ENCODE data around the gene CHN1.

The CHN1 gene

DNA sequence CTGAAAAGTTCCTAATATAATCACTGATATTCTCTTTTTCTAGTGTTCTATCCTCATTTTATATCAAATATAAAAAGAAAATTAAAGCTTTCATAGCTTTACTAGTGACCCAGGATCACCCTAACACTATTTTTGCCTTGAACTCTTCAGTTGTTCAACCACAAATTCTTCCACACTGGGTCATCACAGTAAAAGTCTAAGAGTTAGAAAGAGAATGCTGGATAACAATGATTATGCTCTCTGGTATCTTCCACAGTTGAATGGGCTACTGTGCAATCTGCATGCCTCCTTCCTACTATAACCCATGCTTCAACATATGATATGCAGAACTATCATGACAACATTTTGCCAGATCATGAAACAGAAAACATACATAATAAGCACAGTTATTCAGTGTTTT, 32.3 kb downstream of the CHN1 start:
- DNase-seq (ENCODE audit: low read depth in 2 of 2): no peak

- no peak for DNase-seq (ENCODE audit: low read depth in 2 of 2)
Measured at GRCh38 chr2:174971868-174972781, 33.1 kb downstream of the CHN1 start.

DNA sequence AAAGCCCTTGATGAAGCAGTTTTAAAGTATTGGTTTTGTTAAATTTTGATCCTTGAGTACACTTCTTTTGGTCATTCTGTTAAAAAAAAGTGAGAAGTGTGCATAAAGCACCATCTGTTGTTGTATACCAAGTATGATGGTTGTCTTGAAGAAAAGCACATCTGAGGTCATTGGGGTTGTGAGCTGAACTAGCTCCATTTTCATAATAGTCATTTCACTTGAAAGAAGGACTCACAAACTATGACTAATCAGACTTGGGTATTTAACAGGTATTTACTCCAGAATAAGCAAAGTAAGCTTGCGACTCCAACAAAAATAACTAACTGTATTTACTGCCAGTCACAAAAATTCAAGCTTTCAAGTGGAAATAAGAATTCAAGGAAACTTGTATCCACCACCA, 35.1 kb downstream of the CHN1 start:
- DNase-seq (ENCODE audit: low read depth in 2 of 2): no peak

DNA sequence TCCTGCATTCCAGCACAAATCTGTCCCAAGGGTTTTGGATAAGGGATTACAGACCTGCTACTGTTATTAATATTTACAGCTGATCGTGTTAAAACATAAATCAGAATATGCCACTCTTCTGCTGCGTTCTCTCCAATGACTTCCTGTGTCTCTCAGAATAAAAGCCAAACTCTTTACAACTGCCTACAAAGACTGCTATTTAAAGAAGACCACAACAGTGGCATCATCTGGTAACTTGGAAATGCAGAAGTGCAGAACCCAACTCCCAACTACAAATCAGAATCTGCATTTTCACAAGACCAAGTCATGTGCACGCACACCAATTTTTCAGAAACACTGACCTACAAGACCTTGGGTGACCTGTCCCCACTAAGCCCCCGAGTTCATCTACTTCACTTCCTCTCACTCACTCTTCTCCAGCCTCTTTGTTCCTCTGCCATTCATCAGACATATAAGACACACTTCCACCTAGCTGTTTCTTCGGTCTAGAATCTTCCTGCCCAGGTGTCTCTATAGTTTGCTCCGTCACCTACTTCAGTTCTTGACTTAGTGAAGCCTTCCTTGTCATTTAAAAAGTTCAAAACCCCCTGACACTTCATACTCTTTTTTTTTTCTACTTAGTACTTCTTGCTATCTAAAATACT, 36.0 kb downstream of the CHN1 start:
- DNase-seq (ENCODE audit: low read depth in 2 of 2): no peak

GRCh38 chr2:174967691-174968260, 37.4 kb downstream of the CHN1 start:
- DNase-seq (ENCODE audit: low read depth in 2 of 2): no peak

- no peak for DNase-seq (ENCODE audit: low read depth in 2 of 2)
Measured at GRCh38 chr2:174967086-174967485, 38.1 kb downstream of the CHN1 start.

DNA sequence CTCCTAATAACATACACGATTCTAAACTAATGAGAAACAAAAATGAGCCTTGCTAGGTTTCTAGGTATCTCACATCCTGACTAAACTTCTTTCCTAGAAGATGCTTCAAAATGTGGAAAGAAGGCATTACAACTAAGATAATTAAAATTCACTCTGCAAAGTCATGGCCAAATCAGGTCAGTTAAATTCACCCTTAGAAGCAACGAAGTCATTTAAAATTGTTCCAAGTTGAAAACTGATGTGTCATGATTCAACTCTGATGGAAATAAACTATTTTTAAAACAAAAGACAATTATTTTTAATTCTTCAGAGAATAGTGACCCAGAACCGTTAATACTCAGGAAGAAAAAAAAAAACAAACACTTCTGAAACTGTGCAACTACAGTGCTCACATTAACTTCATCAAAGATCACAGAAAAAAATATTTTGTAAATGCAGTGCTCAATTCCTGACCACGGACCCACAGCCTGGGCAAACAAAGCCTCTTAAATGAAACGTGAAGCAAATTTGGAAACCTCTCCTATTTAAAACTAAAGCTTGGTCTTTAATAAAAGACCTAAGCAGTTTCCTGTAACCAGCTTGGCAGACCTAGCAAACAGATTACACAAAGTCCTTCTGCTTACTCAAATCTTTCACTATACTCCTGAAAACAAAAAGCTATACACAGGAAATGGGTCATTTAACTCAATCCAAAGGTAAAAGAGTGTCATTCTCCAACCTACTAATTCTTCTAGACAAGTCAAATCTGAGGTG, 39.0 kb downstream of the CHN1 start:
- DNase-seq (ENCODE audit: low read depth in 2 of 2): no peak

DNA sequence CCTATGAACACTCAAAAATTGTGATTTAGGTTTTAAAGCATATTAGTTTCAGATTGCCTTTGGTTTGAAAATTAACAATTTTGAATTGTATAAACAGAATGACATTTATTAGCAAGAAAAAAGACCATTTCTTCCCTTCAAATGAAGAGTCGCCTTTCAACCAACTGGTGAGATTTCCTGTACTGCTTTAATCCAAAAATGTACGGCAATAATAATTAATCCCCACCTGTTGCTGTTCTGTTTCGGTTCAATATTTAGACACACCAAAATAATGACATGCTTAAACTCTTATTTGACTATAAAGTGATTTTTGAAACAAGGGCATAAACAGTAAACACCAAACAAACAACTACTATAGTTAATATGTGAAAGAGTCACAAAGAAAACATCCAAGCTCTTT, 39.6 kb downstream of the CHN1 start:
- no peak for DNase-seq (ENCODE audit: low read depth in 2 of 2)

DNA sequence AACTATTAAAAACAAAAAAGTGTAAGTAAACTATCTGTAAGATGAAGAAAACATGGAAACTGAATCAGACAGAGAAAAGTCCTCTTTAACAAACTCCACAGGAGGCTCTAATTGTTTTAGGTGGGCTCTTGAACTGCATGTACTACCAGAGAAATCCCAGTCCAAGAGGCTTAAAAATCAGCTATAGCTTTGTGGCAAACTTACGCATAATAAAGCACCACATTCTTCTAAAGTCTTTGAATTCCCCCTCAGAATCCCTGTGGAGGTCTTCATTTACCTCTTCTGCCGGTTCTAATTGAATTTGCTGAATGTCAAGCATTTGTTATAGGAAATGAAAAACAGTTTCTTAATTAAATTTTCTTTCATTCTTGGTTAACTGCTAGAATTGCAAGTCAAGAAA, 40.8 kb downstream of the CHN1 start:
- no peak for DNase-seq (ENCODE audit: low read depth in 2 of 2)

GRCh38 chr2:174963437-174964400, 41.5 kb downstream of the CHN1 start:
- DNase-seq (ENCODE audit: low read depth in 2 of 2): no peak

- DNase-seq (ENCODE audit: low read depth in 2 of 2): no peak
Measured at GRCh38 chr2:174959787-174960186, 45.4 kb downstream of the CHN1 start.

GRCh38 chr2:174957050-174957449, 48.1 kb downstream of the CHN1 start:
- no peak for DNase-seq (ENCODE audit: low read depth in 2 of 2)

GRCh38 chr2:174952607-174953006, 52.6 kb downstream of the CHN1 start:
- no peak for DNase-seq (ENCODE audit: low read depth in 2 of 2)

DNA sequence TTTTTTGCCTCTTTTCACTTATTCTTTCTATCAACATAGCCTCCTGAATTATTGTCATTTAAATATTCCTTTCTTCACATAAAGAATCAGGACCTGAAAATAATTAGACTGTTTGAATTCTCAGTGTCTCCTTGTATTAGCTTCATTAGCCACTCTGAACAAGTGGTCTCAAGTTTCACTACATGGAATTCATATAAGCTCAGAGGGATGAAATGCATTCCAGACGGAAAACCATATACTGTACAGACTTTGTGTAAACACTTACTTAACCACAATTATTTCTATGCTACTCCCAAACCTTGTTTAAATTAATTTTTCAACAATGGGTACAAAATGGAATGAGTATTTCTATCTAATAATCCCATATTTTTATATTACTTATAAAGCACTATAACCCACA, 53.4 kb downstream of the CHN1 start:
- DNase-seq (ENCODE audit: low read depth in 2 of 2): no peak

DNA sequence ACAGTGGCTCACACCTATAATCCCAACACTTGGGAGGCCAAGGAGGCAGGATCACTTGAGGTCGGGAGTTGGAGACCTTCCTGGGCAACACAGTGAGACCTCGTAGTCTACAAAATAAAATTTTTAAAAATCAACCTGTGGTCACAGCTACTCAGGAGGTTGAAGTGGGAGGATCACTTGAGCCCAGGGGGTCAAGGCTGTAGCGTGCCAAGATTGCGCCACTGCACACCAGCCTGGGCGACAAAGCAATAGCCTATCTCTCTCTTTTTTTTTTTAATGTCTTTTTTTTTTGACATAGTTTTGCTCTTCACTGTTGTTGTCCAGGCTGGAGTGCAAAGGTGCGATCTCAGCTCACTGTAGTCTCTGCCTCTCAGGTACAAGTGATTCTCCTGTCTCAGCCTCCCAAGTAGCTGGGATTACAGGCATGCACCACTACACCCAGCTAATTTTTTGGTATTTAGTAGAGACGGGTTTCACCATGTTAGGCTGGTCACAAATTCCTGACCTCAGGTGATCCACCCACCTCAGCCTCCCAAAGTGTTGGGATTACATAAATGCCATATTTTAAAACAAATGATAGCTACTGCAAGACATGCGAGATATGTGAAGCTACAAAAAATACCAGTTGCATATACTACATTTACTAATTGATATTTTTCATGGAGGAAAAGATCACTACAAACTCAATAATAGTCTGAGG, 55.0 kb downstream of the CHN1 start:
- DNase-seq (ENCODE audit: low read depth in 2 of 2): no peak

- DNase-seq (ENCODE audit: low read depth in 2 of 2): no peak
Measured at GRCh38 chr2:174945601-174946260, 59.5 kb downstream of the CHN1 start.

DNA sequence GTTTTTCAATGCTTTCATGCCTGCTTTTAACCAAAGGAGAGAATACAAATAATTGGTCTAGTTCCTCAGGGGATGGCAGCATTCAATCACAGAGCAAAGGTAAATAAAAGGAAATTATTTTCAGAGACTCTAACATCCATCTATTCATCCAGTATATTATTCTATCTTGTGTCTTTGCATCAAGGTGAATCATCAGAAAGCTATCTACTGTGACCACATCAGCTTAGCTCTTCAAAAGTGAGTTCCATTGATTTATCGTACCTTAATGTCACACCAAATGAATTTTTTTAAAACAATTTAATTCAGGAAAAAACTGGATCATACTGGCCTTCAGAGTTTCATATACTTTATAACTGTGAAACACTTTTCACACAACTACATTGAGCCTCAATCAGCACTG, 66.1 kb downstream of the CHN1 start:
- DNase-seq (ENCODE audit: low read depth in 2 of 2): no peak

- DNase-seq (ENCODE audit: low read depth in 2 of 2): no peak
Measured at GRCh38 chr2:174931724-174932123, 73.5 kb downstream of the CHN1 start.

GRCh38 chr2:174929786-174930185, 75.4 kb downstream of the CHN1 start:
- DNase-seq (ENCODE audit: low read depth in 2 of 2): no peak

All from stimulated activated CD4-positive, alpha-beta T cell treated with anti-CD3 and anti-CD28 coated beads, Interleukin-4, amount 100 ng/mL, for 48 hours (primary cell).